IPS-NIHi7 (cell line): ENCODE results near the gene MBIP.

Source experiments
- DNase-seq: peaks from one replicate; pipeline ENCODE4 v3.0.0; 2012; ENCODE audit warnings: mixed read lengths; ENCODE audit errors: extremely low spot score

MBIP gene

GRCh38 chr14:36264107-36264506, 56.3 kb downstream of the MBIP start:
- no peak for DNase-seq

- no peak for DNase-seq
Observed at GRCh38 chr14:36260970-36261640, 59.3 kb downstream of the MBIP start.

- no peak for DNase-seq
Observed at GRCh38 chr14:36258241-36258640, 62.2 kb downstream of the MBIP start.

- DNase-seq: no peak
Observed at GRCh38 chr14:36256126-36256801, 64.2 kb downstream of the MBIP start.

GRCh38 chr14:36254020-36254624, 66.3 kb downstream of the MBIP start:
- peak; percentile 43 for DNase-seq
